ENCODE measurements around the gene DNAH1. TPM values are rescaled to one million over a fixed set of nuclear protein-coding genes. Genes with fewer than 3 reads are reported as not detected.
A peak's percentile ranks its signal among the peaks of the same experiment; 100 is the strongest.

Gene DNAH1
- total and polyA plus RNA-seq, 4 donors = 0.88 to 24.1 (median 10.8) TPM

- H3K27ac ChIP-seq (ENCODE audit: low read depth in 1 of 2, low read length in 2 of 2) = no peak overlapping the region
- H3K27me3 ChIP-seq (ENCODE audit: control insufficient read depth in 1 of 2, insufficient read depth in 2 of 2, low read length in 1 of 2) = no peaks in the 10 kb centered on the region
- H3K4me1 ChIP-seq (ENCODE audit: control insufficient read depth in 1 of 2, insufficient read depth in 2 of 2, low read length in 2 of 2) = no peaks in the 10 kb centered on the region
- no peaks in the 10 kb centered on the region for H3K9me3 ChIP-seq (ENCODE audit: control insufficient read depth, low read length)
- intact Hi-C loops (cut with DNase I) = no loop called here
- no peak overlapping the region for H3K4me3 ChIP-seq (ENCODE audit: low read length in 2 of 2)
- no peak for ATAC-seq (ENCODE audit: low FRiP score)
- DNase-seq = peak; percentile 41 to 54
- no peaks in the 10 kb centered on the region for H3K36me3 ChIP-seq (ENCODE audit: control insufficient read depth in 1 of 2, insufficient read depth in 2 of 2, low read length in 1 of 2)
- WGBS, 2 donors = 90 to 94% methylated on average over 5 of the region's 5 CpGs
Observed at GRCh38 chr3:52398670-52399081, 82.6 kb downstream of the DNAH1 start.

GRCh38 chr3:52399131-52399530 lies 83.0 kb downstream of the DNAH1 start:
- ATAC-seq (ENCODE audit: low FRiP score) = no peak
- intact Hi-C loops (cut with DNase I) = no loop called here
- H3K36me3 ChIP-seq (ENCODE audit: control insufficient read depth in 1 of 2, insufficient read depth in 2 of 2, low read length in 1 of 2) = no peaks in the 10 kb centered on the region
- WGBS, 2 donors = 85% methylated on average over 4 of the region's 4 CpGs
- no peak overlapping the region for H3K27ac ChIP-seq (ENCODE audit: low read depth in 1 of 2, low read length in 2 of 2)
- H3K9me3 ChIP-seq (ENCODE audit: control insufficient read depth, low read length) = no peaks in the 10 kb centered on the region
- H3K4me3 ChIP-seq (ENCODE audit: low read length in 2 of 2) = no peak overlapping the region
- no peaks in the 10 kb centered on the region for H3K27me3 ChIP-seq (ENCODE audit: control insufficient read depth in 1 of 2, insufficient read depth in 2 of 2, low read length in 1 of 2)
- no peaks in the 10 kb centered on the region for H3K4me1 ChIP-seq (ENCODE audit: control insufficient read depth in 1 of 2, insufficient read depth in 2 of 2, low read length in 2 of 2)
- DNase-seq = peak; percentile 30 to 40

- Histone ChIP-seq H3K36me3 (ENCODE audit: control insufficient read depth in 1 of 2, insufficient read depth in 2 of 2, low read length in 1 of 2) (no peaks in the 10 kb centered on the region), H3K27ac (ENCODE audit: low read depth in 1 of 2, low read length in 2 of 2) (no peak overlapping the region), H3K9me3 (ENCODE audit: control insufficient read depth, low read length) (no peaks in the 10 kb centered on the region), H3K27me3 (ENCODE audit: control insufficient read depth in 1 of 2, insufficient read depth in 2 of 2, low read length in 1 of 2) (no peaks in the 10 kb centered on the region), H3K4me3 (ENCODE audit: low read length in 2 of 2) (no peak overlapping the region), H3K4me1 (ENCODE audit: control insufficient read depth in 1 of 2, insufficient read depth in 2 of 2, low read length in 2 of 2) (no peaks in the 10 kb centered on the region)
- 74 to 80% methylated on average over 6 of the region's 6 CpGs for WGBS, 2 donors
- intact Hi-C loops (cut with DNase I) = no loop called here
- ATAC-seq (ENCODE audit: low FRiP score) (no peak), DNase-seq (peak; percentile 24 to 38)
Observed at GRCh38 chr3:52399593-52399992, 83.5 kb downstream of the DNAH1 start.

- 71 to 77% methylated on average over 10 of the region's 10 CpGs for WGBS, 2 donors
Observed at GRCh38 chr3:52400275-52400793, 84.2 kb downstream of the DNAH1 start.

GRCh38 chr3:52401021-52401420 lies 84.9 kb downstream of the DNAH1 start:
- no peak overlapping the region for H3K27ac ChIP-seq (ENCODE audit: low read depth in 1 of 2, low read length in 2 of 2)
- H3K4me1 ChIP-seq (ENCODE audit: control insufficient read depth in 1 of 2, insufficient read depth in 2 of 2, low read length in 2 of 2) = no peaks in the 10 kb centered on the region
- no peaks in the 10 kb centered on the region for H3K27me3 ChIP-seq (ENCODE audit: control insufficient read depth in 1 of 2, insufficient read depth in 2 of 2, low read length in 1 of 2)
- no peaks in the 10 kb centered on the region for H3K9me3 ChIP-seq (ENCODE audit: control insufficient read depth, low read length)
- DNase-seq = peak; percentile 23 to 67
- no peaks in the 10 kb centered on the region for H3K36me3 ChIP-seq (ENCODE audit: control insufficient read depth in 1 of 2, insufficient read depth in 2 of 2, low read length in 1 of 2)
- no peak overlapping the region for H3K4me3 ChIP-seq (ENCODE audit: low read length in 2 of 2)
- ATAC-seq (ENCODE audit: low FRiP score) = no peak
- WGBS, 2 donors = 65 to 72% methylated on average over 1 of the region's 1 CpG
- intact Hi-C loops (cut with DNase I) = no loop called here

More at GRCh38 chr3:52400275-52400793, 84.2 kb downstream of the DNAH1 start:
- Histone ChIP-seq H3K9me3 (ENCODE audit: control insufficient read depth, low read length) (no peaks in the 10 kb centered on the region), H3K36me3 (ENCODE audit: control insufficient read depth in 1 of 2, insufficient read depth in 2 of 2, low read length in 1 of 2) (no peaks in the 10 kb centered on the region), H3K27ac (ENCODE audit: low read depth in 1 of 2, low read length in 2 of 2) (no peak overlapping the region), H3K27me3 (ENCODE audit: control insufficient read depth in 1 of 2, insufficient read depth in 2 of 2, low read length in 1 of 2) (no peaks in the 10 kb centered on the region), H3K4me1 (ENCODE audit: control insufficient read depth in 1 of 2, insufficient read depth in 2 of 2, low read length in 2 of 2) (no peaks in the 10 kb centered on the region), H3K4me3 (ENCODE audit: low read length in 2 of 2) (no peak overlapping the region)
- no peak for ATAC-seq (ENCODE audit: low FRiP score)
- peak; percentile 43 to 57 for DNase-seq
- intact Hi-C loops (cut with DNase I) = no loop called here

GRCh38 chr3:52401551-52401950 lies 85.4 kb downstream of the DNAH1 start:
- Histone ChIP-seq H3K9me3 (ENCODE audit: control insufficient read depth, low read length) (no peaks in the 10 kb centered on the region), H3K36me3 (ENCODE audit: control insufficient read depth in 1 of 2, insufficient read depth in 2 of 2, low read length in 1 of 2) (no peaks in the 10 kb centered on the region), H3K27ac (ENCODE audit: low read depth in 1 of 2, low read length in 2 of 2) (no peak overlapping the region), H3K4me3 (ENCODE audit: low read length in 2 of 2) (no peak overlapping the region), H3K27me3 (ENCODE audit: control insufficient read depth in 1 of 2, insufficient read depth in 2 of 2, low read length in 1 of 2) (no peaks in the 10 kb centered on the region), H3K4me1 (ENCODE audit: control insufficient read depth in 1 of 2, insufficient read depth in 2 of 2, low read length in 2 of 2) (no peaks in the 10 kb centered on the region)
- ATAC-seq (ENCODE audit: low FRiP score) (no peak), DNase-seq (peak; percentile 17 to 32)
- intact Hi-C loops (cut with DNase I) = no loop called here
- 93 to 97% methylated on average over 1 of the region's 1 CpG for WGBS, 2 donors

GRCh38 chr3:52402101-52402521 lies 86.0 kb downstream of the DNAH1 start:
- no peak overlapping the region for H3K27ac ChIP-seq (ENCODE audit: low read depth in 1 of 2, low read length in 2 of 2)
- no peaks in the 10 kb centered on the region for H3K4me1 ChIP-seq (ENCODE audit: control insufficient read depth in 1 of 2, insufficient read depth in 2 of 2, low read length in 2 of 2)
- H3K4me3 ChIP-seq (ENCODE audit: low read length in 2 of 2) = no peak overlapping the region
- 90 to 91% methylated on average over 16 of the region's 16 CpGs for WGBS, 2 donors
- DNase-seq (peak; percentile 46 to 74), ATAC-seq (ENCODE audit: low FRiP score) (no peak)
- H3K27me3 ChIP-seq (ENCODE audit: control insufficient read depth in 1 of 2, insufficient read depth in 2 of 2, low read length in 1 of 2) = no peaks in the 10 kb centered on the region
- intact Hi-C loops (cut with DNase I) = no loop called here
- H3K9me3 ChIP-seq (ENCODE audit: control insufficient read depth, low read length) = no peaks in the 10 kb centered on the region
- H3K36me3 ChIP-seq (ENCODE audit: control insufficient read depth in 1 of 2, insufficient read depth in 2 of 2, low read length in 1 of 2) = no peaks in the 10 kb centered on the region

GRCh38 chr3:52402706-52403270 lies 86.7 kb downstream of the DNAH1 start:
- H3K9me3 ChIP-seq (ENCODE audit: control insufficient read depth, low read length) = no peaks in the 10 kb centered on the region
- H3K36me3 ChIP-seq (ENCODE audit: control insufficient read depth in 1 of 2, insufficient read depth in 2 of 2, low read length in 1 of 2) = no peaks in the 10 kb centered on the region
- DNase-seq = peak; percentile 36 to 50
- H3K27me3 ChIP-seq (ENCODE audit: control insufficient read depth in 1 of 2, insufficient read depth in 2 of 2, low read length in 1 of 2) = no peaks in the 10 kb centered on the region
- WGBS, 2 donors = 86 to 87% methylated on average over 11 of the region's 11 CpGs
- intact Hi-C loops (cut with DNase I) = no loop called here
- H3K4me1 ChIP-seq (ENCODE audit: control insufficient read depth in 1 of 2, insufficient read depth in 2 of 2, low read length in 2 of 2) = no peaks in the 10 kb centered on the region
- ATAC-seq (ENCODE audit: low FRiP score) = no peak
- H3K27ac ChIP-seq (ENCODE audit: low read depth in 1 of 2, low read length in 2 of 2) = no peak overlapping the region
- no peak overlapping the region for H3K4me3 ChIP-seq (ENCODE audit: low read length in 2 of 2)

GRCh38 chr3:52403271-52403841 lies 87.2 kb downstream of the DNAH1 start:
- peak; percentile 41 to 71 for DNase-seq
- intact Hi-C loops (cut with DNase I) = no loop called here
- H3K4me1 ChIP-seq (ENCODE audit: control insufficient read depth in 1 of 2, insufficient read depth in 2 of 2, low read length in 2 of 2) = no peaks in the 10 kb centered on the region

More at GRCh38 chr3:52403271-52403841, 87.2 kb downstream of the DNAH1 start:
- no peak for ATAC-seq (ENCODE audit: low FRiP score)
- H3K27ac ChIP-seq (ENCODE audit: low read depth in 1 of 2, low read length in 2 of 2) = no peak overlapping the region
- H3K4me3 ChIP-seq (ENCODE audit: low read length in 2 of 2) = no peak overlapping the region
- no peaks in the 10 kb centered on the region for H3K9me3 ChIP-seq (ENCODE audit: control insufficient read depth, low read length)
- H3K36me3 ChIP-seq (ENCODE audit: control insufficient read depth in 1 of 2, insufficient read depth in 2 of 2, low read length in 1 of 2) = no peaks in the 10 kb centered on the region
- H3K27me3 ChIP-seq (ENCODE audit: control insufficient read depth in 1 of 2, insufficient read depth in 2 of 2, low read length in 1 of 2) = no peaks in the 10 kb centered on the region
- 91 to 93% methylated on average over 19 of the region's 19 CpGs for WGBS, 2 donors

Data from aorta (tissue), 5 donors.